ENCODE measurements around the gene SPIN2B.

DNA sequence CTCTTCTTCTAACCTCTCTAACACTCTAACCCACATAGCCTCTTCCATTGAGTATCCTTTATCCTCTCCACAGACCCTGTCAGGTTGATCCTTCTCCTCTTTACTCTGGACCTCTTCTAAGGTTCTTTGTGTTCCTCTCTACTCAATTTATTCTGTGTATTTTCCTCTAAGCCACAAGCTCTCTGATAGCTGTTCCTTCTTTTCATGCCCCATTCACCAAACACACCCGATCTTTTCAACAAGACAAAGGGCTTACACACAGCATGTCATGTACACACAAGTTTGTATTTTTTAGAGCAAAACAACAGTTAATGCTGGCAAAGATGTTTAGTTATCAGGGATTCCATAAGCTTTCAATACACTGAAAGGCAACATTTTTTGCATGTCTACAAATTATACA is 1.9 kb downstream of the SPIN2B start:
- TF ChIP-seq ZNF8 (CRISPR knock-in tag; IDR thresholded peaks at IDR 0.05) = no peak
- TF ChIP-seq, protein P1, sequence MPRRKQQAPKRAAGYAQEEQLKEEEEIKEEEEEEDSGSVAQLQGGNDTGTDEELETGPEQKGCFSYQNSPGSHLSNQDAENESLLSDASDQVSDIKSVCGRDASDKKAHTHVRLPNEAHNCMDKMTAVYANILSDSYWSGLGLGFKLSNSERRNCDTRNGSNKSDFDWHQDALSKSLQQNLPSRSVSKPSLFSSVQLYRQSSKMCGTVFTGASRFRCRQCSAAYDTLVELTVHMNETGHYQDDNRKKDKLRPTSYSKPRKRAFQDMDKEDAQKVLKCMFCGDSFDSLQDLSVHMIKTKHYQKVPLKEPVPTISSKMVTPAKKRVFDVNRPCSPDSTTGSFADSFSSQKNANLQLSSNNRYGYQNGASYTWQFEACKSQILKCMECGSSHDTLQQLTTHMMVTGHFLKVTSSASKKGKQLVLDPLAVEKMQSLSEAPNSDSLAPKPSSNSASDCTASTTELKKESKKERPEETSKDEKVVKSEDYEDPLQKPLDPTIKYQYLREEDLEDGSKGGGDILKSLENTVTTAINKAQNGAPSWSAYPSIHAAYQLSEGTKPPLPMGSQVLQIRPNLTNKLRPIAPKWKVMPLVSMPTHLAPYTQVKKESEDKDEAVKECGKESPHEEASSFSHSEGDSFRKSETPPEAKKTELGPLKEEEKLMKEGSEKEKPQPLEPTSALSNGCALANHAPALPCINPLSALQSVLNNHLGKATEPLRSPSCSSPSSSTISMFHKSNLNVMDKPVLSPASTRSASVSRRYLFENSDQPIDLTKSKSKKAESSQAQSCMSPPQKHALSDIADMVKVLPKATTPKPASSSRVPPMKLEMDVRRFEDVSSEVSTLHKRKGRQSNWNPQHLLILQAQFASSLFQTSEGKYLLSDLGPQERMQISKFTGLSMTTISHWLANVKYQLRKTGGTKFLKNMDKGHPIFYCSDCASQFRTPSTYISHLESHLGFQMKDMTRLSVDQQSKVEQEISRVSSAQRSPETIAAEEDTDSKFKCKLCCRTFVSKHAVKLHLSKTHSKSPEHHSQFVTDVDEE (CRISPR knock-in tag; IDR thresholded peaks at IDR 0.05) = no peak
- TF ChIP-seq ZFP30 (CRISPR knock-in tag; IDR thresholded peaks at IDR 0.05) = no peak
- TF ChIP-seq ESRRG (CRISPR knock-in tag; IDR thresholded peaks at IDR 0.05) = no peak
- TF ChIP-seq ARNTL (CRISPR knock-in tag; IDR thresholded peaks at IDR 0.05; ENCODE audit: borderline replicate concordance, low read depth) = no peak
- TF ChIP-seq OSR1 (CRISPR knock-in tag; IDR thresholded peaks at IDR 0.05) = no peak
- TF ChIP-seq GLIS3 (CRISPR knock-in tag; IDR thresholded peaks at IDR 0.05) = no peak
- no peak for TF ChIP-seq ZFP3 (CRISPR knock-in tag; IDR thresholded peaks at IDR 0.05)
- no peak for TF ChIP-seq TOX (CRISPR knock-in tag; IDR thresholded peaks at IDR 0.05; ENCODE audit: borderline replicate concordance)
- TF ChIP-seq, protein P2, sequence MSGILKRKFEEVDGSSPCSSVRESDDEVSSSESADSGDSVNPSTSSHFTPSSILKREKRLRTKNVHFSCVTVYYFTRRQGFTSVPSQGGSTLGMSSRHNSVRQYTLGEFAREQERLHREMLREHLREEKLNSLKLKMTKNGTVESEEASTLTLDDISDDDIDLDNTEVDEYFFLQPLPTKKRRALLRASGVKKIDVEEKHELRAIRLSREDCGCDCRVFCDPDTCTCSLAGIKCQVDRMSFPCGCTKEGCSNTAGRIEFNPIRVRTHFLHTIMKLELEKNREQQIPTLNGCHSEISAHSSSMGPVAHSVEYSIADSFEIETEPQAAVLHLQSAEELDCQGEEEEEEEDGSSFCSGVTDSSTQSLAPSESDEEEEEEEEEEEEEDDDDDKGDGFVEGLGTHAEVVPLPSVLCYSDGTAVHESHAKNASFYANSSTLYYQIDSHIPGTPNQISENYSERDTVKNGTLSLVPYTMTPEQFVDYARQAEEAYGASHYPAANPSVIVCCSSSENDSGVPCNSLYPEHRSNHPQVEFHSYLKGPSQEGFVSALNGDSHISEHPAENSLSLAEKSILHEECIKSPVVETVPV (CRISPR knock-in tag; IDR thresholded peaks at IDR 0.05) = no peak
- TF ChIP-seq, protein P3, sequence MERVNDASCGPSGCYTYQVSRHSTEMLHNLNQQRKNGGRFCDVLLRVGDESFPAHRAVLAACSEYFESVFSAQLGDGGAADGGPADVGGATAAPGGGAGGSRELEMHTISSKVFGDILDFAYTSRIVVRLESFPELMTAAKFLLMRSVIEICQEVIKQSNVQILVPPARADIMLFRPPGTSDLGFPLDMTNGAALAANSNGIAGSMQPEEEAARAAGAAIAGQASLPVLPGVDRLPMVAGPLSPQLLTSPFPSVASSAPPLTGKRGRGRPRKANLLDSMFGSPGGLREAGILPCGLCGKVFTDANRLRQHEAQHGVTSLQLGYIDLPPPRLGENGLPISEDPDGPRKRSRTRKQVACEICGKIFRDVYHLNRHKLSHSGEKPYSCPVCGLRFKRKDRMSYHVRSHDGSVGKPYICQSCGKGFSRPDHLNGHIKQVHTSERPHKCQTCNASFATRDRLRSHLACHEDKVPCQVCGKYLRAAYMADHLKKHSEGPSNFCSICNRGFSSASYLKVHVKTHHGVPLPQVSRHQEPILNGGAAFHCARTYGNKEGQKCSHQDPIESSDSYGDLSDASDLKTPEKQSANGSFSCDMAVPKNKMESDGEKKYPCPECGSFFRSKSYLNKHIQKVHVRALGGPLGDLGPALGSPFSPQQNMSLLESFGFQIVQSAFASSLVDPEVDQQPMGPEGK (CRISPR knock-in tag; IDR thresholded peaks at IDR 0.05; ENCODE audit: borderline replicate concordance) = no peak
- TF ChIP-seq ZNF70 (CRISPR knock-in tag; IDR thresholded peaks at IDR 0.05) = no peak
- TF ChIP-seq PPARA (CRISPR knock-in tag; IDR thresholded peaks at IDR 0.05; ENCODE audit: borderline replicate concordance) = no peak
- TF ChIP-seq ZNF565 (CRISPR knock-in tag; conservative IDR thresholded peaks at IDR 0.05; ENCODE audit: low read depth) = no peak
